Type B pancreatic cell (in vitro differentiated cells): ENCODE data around the gene BLTP3A. TPM values are rescaled to one million over a fixed set of nuclear protein-coding genes. Genes with fewer than 3 reads are reported as not detected.
"Not testable (repeated sequence)": the region's sequence is repeated elsewhere in the genome, so short reads cannot be mapped to it uniquely, and the experiment has no call there.

Source experiments
- DNase-seq: peaks from one replicate; pipeline ENCODE4 v3.0.0; 2021; ENCODE audit warnings: mixed read lengths; ENCODE audit not compliant: unreplicated experiment; ENCODE audit errors: extremely low spot score
- H3K27ac Mint-ChIP-seq: 2 replicates; pipeline ENCODE4 v1.8.0; 2021; ENCODE audit warnings: mild to moderate bottlenecking, mixed read lengths
- H3K27me3 Mint-ChIP-seq: 2 replicates; pipeline ENCODE4 v1.8.0; 2021; ENCODE audit warnings: mixed read lengths
- H3K36me3 Mint-ChIP-seq: 2 replicates; pipeline ENCODE4 v1.8.0; 2021; ENCODE audit warnings: mixed read lengths
- H3K4me1 Mint-ChIP-seq: one replicate; pipeline ENCODE4 v1.8.0; 2021; ENCODE audit warnings: mixed read lengths; ENCODE audit not compliant: unreplicated experiment
- H3K4me3 Mint-ChIP-seq: 2 replicates; pipeline ENCODE4 v1.8.0; 2021; ENCODE audit warnings: mild to moderate bottlenecking, mixed read lengths
- H3K9me3 Mint-ChIP-seq: 2 replicates; pipeline ENCODE4 v1.8.0; 2021; ENCODE audit warnings: mixed read lengths
- CTCF ChIP-seq: fragments of 200-600 bp; sonication (generic); conservative IDR thresholded peaks from 2 replicates; pipeline ENCODE4 v1.5.0; 2021; ENCODE audit warnings: antibody characterized with exemption, mild to moderate bottlenecking
- long read RNA-seq: library from polyadenylated mRNA; unstranded; transcript quantifications from one replicate; pipeline ENCODE4 v2.0.0, GENCODE V29; 2020
- total RNA-seq: library from RNA; stranded (reverse); gene quantifications from 2 replicates; pipeline ENCODE4 v1.2.1, GENCODE V29; 2021; ENCODE audit warnings: low replicate concordance

The BLTP3A gene
- total RNA-seq = 13.0 and 16.1 TPM in 2 replicates
- long read RNA-seq, partial matches to known transcripts = 4 of 18 reads
- long read RNA-seq, other reads (novel, unspliced or antisense) = 14 of 18 reads

GRCh38 chr6:34791701-34792604 is at the start of gene BLTP3A:
TSS of gene BLTP3A (plus strand) at chr6:34792083. CDS start at chr6:34792251, 168 bp downstream.
- Mint-ChIP-seq H3K36me3 (no peaks in the 10 kb centered on the region), H3K27ac (peak within 1 kb of the TSS; percentile 97), H3K4me1 (peaks cover 26% of the 10 kb centered on the region), H3K4me3 (peak within 1 kb of the TSS; percentile 95), H3K27me3 (no peaks in the 10 kb centered on the region), H3K9me3 (no peaks in the 10 kb centered on the region)
- peak; percentile 81 for DNase-seq
- peak; percentile 26 for TF ChIP-seq CTCF

- H3K9me3 Mint-ChIP-seq = no peaks in the 10 kb centered on the region
Observed at GRCh38 chr6:34742094-34742493, 49.8 kb upstream of the BLTP3A start.

GRCh38 chr6:34743625-34744293 is 48.1 kb upstream of the BLTP3A start:
- Mint-ChIP-seq H3K4me3 (no peak overlapping the region), H3K36me3 (no peaks in the 10 kb centered on the region), H3K27me3 (no peaks in the 10 kb centered on the region), H3K4me1 (peaks cover 3% of the 10 kb centered on the region), H3K9me3 (no peaks in the 10 kb centered on the region), H3K27ac (no peak overlapping the region)
- no peak for DNase-seq
- TF ChIP-seq CTCF = no peak

More at GRCh38 chr6:34742094-34742493, 49.8 kb upstream of the BLTP3A start:
- Mint-ChIP-seq H3K4me3 (no peak overlapping the region), H3K36me3 (no peaks in the 10 kb centered on the region), H3K27ac (no peak overlapping the region), H3K27me3 (no peaks in the 10 kb centered on the region), H3K4me1 (peaks cover 3% of the 10 kb centered on the region)
- no peak for TF ChIP-seq CTCF
- no peak for DNase-seq

- H3K27me3 Mint-ChIP-seq, H3K27ac Mint-ChIP-seq, H3K9me3 Mint-ChIP-seq, H3K4me3 Mint-ChIP-seq, H3K4me1 Mint-ChIP-seq, H3K36me3 Mint-ChIP-seq, DNase-seq: not testable (repeated sequence)
Observed at GRCh38 chr6:34744294-34744647, 47.6 kb upstream of the BLTP3A start.

- Mint-ChIP-seq H3K27ac (peak overlapping the region; percentile 78), H3K27me3 (no peaks in the 10 kb centered on the region), H3K4me3 (peak overlapping the region; percentile 11), H3K36me3 (no peaks in the 10 kb centered on the region), H3K4me1 (peaks cover 3% of the 10 kb centered on the region), H3K9me3 (no peaks in the 10 kb centered on the region)
- no peak for DNase-seq
- no peak for TF ChIP-seq CTCF
Observed at GRCh38 chr6:34745277-34746103, 46.4 kb upstream of the BLTP3A start.
